Mucosa of rectum (tissue), 2 donors: ENCODE results near the gene EIF5A2.
"Not testable (repeated sequence)": the region's sequence is repeated elsewhere in the genome, so short reads cannot be mapped to it uniquely, and the experiment has no call there.

Experiments used
- H3K27ac ChIP-seq, 2 donors: one replicate each; pipeline ENCODE4 v1.7.0; 2013; ENCODE audit warnings: inconsistent platforms in 2 of 2, low read depth in 2 of 2, low read length in 2 of 2
- H3K27me3 ChIP-seq, 2 donors: one replicate each; pipeline ENCODE4 v1.7.0; 2013; ENCODE audit warnings: low read length in 2 of 2; ENCODE audit not compliant: control insufficient read depth in 2 of 2, insufficient read depth in 2 of 2
- H3K36me3 ChIP-seq, 2 donors: one replicate each; pipeline ENCODE4 v1.7.0; 2013; ENCODE audit warnings: low read length in 2 of 2; ENCODE audit not compliant: control insufficient read depth in 2 of 2, insufficient read depth in 2 of 2
- H3K4me1 ChIP-seq, 2 donors: one replicate each; pipeline ENCODE4 v1.7.0; 2013; ENCODE audit warnings: low read length in 2 of 2, mild to moderate bottlenecking in 1 of 2; ENCODE audit not compliant: control insufficient read depth in 2 of 2, insufficient read depth in 2 of 2
- H3K4me3 ChIP-seq, 2 donors: one replicate each; pipeline ENCODE4 v1.7.0; 2013; ENCODE audit warnings: low read length in 2 of 2
- H3K9ac ChIP-seq, 2 donors: one replicate each; pipeline ENCODE4 v1.7.0; 2013; ENCODE audit warnings: low read length in 2 of 2, low read depth in 1 of 2, mild to moderate bottlenecking in 1 of 2
- H3K9me3 ChIP-seq, 2 donors: one replicate each; pipeline ENCODE4 v1.7.0; 2013; ENCODE audit warnings: low read length in 2 of 2; ENCODE audit not compliant: control insufficient read depth in 2 of 2
- donor health status: healthy.
- donor health status: Normal muscosa, but diverticular disease.

EIF5A2 gene

DNA sequence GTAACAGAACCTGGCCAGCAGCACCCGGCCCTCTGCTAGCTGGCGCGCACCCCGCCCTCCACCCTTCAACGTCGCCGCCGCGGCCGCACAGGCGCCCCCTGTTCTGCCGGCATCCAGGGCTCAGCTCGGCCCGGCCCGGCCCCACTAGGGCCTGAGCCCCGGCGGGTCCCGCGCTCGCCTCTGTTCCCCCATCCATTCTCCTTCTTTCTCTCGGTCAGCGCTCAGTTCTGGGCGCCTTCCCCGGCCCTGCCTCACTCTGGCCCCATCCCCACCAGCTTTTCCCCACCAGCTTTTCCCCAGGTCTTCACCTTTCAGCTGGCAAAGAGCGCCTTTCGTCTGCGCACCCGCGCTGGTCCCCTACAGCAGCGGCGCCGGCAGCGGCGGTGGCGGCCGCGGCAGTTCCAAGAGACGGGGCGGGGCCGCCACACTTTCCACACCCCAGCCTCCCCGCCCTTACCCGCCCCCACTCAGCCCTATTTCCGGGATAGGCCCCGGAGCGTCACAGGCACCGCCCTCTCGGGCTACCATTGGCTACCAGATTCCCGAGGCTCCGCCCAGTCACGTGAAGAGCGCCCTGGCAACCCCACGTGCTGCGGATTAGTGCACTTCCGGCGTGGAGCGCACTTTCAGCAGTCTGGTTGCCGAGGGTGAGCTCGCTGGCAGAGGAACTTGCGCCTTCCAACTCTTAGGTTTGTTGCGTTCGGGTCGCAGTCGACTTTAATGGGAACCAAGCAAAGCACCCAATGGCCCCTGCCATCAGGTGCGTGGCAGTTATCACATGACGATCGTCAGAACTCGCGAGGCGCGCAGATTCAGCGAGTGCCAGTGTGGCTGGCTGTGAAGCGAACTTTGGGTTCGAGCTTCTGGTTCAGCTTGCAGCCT, at the start of gene EIF5A2:
Gene EIF5A2 (minus strand): TSS at position 403 of the 882 bp plus-strand sequence. CDS start 831 bp downstream, outside the sequence.
- Histone ChIP-seq H3K36me3 (no peaks in the 10 kb centered on the region), H3K4me1 (peaks cover 4 to 5% of the 10 kb centered on the region in 2 donors), H3K4me3 (peak within 1 kb of the TSS; percentile 67), H3K9ac (peak within 1 kb of the TSS; percentile 54 to 65), H3K9me3 (no peaks in the 10 kb centered on the region), H3K27me3 (peaks cover 0 to 3% of the 10 kb centered on the region in 2 donors), H3K27ac (no peak within 1 kb of the TSS)

DNA sequence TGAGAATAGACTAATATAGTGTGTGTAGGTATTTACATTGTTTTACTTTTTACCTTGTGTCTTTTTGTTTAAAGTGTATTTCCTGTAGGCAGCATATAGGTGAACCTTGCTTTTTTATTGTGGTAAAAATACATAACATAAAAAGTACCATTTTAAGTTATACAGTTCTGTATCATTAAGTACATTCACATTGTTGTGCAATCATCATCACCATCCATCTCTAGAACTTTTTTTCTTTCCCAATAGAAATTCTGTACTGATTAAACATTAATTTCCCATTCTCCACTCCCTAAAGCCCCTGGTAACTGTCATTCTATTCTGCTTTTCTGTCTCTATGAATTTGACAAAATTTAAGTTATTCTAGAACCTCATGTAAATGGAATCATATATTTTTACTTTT, 48.2 kb upstream of the EIF5A2 start:
- H3K27ac ChIP-seq: no peak overlapping the region
- H3K9me3 ChIP-seq: no peaks in the 10 kb centered on the region
- H3K9ac ChIP-seq: no peak overlapping the region
- peaks cover 0 to under 1% of the 10 kb centered on the region in 2 donors for H3K4me1 ChIP-seq
- H3K27me3 ChIP-seq: peaks cover 0 to 4% of the 10 kb centered on the region in 2 donors
- H3K36me3 ChIP-seq: no peaks in the 10 kb centered on the region
- no peak overlapping the region for H3K4me3 ChIP-seq

DNA sequence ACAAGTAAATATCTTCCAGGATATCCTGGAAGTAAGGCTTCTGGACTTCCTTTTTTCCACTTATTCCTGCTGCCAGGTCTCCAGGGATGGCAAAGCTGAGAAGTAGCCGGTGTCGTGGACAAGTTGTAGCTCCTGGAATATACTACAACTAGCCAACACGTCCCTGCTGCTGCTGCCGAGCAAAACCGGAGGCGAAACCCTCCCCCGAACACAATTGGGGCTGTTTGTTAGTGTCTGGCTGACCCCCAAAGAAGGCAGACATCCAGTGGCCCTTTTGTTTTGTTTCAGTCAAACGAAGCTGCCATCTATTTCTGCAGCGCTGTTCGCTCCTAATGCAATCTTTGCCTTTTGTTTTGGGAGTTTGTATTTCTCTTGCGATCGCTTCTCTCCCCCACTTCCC, 45.3 kb upstream of the EIF5A2 start:
- H3K36me3 ChIP-seq: no peaks in the 10 kb centered on the region
- no peaks in the 10 kb centered on the region for H3K9me3 ChIP-seq
- H3K4me1 ChIP-seq: no peaks in the 10 kb centered on the region
- H3K4me3 ChIP-seq: no peak overlapping the region
- H3K9ac ChIP-seq: no peak overlapping the region
- no peak overlapping the region for H3K27ac ChIP-seq
- H3K27me3 ChIP-seq: peaks cover 0 to 4% of the 10 kb centered on the region in 2 donors

DNA sequence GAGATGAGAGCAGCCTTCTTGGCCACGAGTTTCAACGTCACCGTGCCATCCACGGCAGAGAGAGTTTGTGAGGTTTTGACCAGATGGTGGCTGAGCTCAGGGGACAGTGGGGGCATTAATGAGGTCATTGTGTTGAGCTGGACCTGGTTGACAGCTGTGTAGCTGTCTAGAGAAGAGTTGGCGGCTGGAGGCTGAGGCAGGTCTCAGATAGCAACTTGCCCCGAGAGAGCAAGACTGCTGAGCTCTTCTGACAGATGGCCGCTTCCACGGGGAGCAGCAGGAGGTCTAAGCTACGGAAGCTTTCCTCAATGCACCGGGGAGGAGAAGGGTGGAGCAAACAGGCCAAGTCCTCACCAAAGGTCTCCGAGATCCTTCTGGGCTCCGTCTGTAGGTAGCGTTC, 44.8 kb upstream of the EIF5A2 start:
- no peaks in the 10 kb centered on the region for H3K4me1 ChIP-seq
- peaks cover 0 to 1% of the 10 kb centered on the region in 2 donors for H3K27me3 ChIP-seq
- H3K9ac ChIP-seq: no peak overlapping the region
- no peaks in the 10 kb centered on the region for H3K36me3 ChIP-seq
- H3K9me3 ChIP-seq: no peaks in the 10 kb centered on the region
- H3K4me3 ChIP-seq: no peak overlapping the region
- no peak overlapping the region for H3K27ac ChIP-seq

DNA sequence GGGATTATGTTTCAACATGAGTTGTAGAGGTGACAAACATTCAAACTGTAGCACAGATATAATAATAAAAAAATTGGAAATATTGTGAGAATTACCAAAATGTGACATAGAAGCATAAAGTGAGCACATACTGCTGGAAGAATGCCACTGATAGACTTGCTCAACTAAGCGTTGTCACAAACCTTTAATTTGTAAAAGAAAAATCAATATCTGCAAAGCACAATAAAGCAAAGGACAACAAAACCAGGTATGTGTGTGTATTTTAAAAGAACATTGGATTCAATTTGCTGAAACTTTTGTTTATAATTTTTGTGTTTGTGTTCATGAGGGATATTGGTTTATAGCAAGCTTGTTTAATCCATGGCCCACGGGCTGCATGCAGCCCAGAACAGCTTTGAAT, 40.8 kb upstream of the EIF5A2 start:
- Histone ChIP-seq H3K9ac (no peak overlapping the region), H3K27me3 (no peaks in the 10 kb centered on the region), H3K4me3 (no peak overlapping the region), H3K36me3 (no peaks in the 10 kb centered on the region), H3K4me1 (no peaks in the 10 kb centered on the region), H3K9me3 (no peaks in the 10 kb centered on the region), H3K27ac (no peak overlapping the region)

DNA sequence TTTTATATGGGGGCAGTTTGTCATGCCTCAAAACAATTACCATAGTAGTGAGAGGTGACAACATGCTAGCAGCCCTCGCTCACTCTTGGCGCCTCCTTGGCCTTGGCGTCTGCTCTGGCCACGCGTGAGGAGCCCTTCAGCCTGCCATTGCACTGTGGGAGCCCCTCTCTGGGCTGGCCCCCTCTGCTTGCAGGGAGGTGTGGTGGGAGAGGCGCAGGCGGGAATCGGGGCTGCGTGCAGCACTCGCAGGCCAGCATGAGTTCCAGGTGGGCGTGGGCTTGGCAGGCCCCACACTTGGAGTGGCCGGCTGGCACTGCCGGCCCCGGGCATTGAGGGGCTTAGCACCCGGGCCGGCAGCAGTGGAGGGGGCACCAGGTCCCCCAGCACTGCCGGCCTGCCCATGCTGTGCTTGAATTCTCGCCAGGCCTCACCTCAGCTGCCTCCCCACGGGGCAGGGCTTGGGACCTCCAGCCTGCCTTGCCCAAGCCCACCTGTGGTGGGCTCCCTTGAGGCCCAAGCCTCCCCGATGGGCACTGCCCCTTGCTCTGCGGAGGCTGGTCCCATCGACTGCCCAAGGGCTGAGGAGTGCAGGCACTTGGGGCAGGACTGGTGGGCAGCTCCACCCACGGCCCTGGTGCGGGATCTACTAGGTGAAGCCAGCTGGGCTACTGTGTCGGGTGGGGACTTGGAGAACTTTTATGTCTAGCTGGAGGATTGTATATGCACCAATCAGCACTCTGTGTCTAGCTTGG, 38.8 kb upstream of the EIF5A2 start:
- Histone ChIP-seq H3K9me3 (no peaks in the 10 kb centered on the region), H3K36me3 (no peaks in the 10 kb centered on the region), H3K9ac (no peak overlapping the region), H3K27me3 (no peaks in the 10 kb centered on the region), H3K4me1 (no peaks in the 10 kb centered on the region), H3K4me3 (no peak overlapping the region), H3K27ac (no peak overlapping the region)

DNA sequence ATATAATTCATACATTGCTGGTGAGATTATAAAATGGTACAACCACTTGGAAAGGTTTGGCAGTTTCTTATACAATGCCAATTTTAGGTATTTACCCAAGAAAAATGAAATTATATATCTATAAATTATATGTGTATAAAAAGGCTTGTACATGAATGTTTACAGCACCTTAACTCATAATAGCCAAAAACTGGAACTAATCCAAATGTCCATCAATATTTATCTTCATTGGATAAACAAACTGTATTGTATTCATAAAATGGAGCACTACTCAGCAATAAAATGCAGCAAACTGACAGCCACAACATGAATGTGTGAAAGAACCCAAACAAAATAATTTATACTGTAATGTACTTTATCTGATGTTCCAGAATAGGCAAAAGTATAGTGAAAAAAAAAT, 33.6 kb upstream of the EIF5A2 start:
- Histone ChIP-seq H3K27ac (no peak overlapping the region), H3K4me1 (no peaks in the 10 kb centered on the region), H3K27me3 (no peaks in the 10 kb centered on the region), H3K36me3 (no peaks in the 10 kb centered on the region), H3K9me3 (peaks cover 0 to 12% of the 10 kb centered on the region in 2 donors), H3K4me3 (no peak overlapping the region), H3K9ac (no peak overlapping the region)

DNA sequence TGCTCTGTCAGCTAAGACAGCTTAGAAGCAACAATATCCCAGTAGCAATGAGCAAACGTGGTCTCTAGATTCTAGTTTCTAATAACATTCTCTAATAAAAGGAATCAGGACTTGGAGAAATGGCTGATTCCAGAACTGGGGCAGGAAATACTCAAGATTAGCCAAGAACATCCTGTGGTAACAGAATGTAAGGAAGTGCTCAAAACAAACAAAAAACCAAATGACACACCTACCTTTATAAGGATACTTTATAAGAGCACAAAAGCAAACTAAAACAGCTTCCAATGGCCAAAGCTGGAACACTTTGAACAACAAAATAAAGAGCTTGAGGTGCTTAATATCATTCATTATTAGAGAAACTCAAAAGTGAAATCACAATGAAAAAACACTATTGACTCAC, 33.1 kb upstream of the EIF5A2 start:
- peaks cover 0 to 12% of the 10 kb centered on the region in 2 donors for H3K9me3 ChIP-seq
- H3K27me3 ChIP-seq: no peaks in the 10 kb centered on the region
- no peaks in the 10 kb centered on the region for H3K4me1 ChIP-seq
- no peak overlapping the region for H3K27ac ChIP-seq
- H3K4me3 ChIP-seq: no peak overlapping the region
- H3K9ac ChIP-seq: no peak overlapping the region
- H3K36me3 ChIP-seq: no peaks in the 10 kb centered on the region

DNA sequence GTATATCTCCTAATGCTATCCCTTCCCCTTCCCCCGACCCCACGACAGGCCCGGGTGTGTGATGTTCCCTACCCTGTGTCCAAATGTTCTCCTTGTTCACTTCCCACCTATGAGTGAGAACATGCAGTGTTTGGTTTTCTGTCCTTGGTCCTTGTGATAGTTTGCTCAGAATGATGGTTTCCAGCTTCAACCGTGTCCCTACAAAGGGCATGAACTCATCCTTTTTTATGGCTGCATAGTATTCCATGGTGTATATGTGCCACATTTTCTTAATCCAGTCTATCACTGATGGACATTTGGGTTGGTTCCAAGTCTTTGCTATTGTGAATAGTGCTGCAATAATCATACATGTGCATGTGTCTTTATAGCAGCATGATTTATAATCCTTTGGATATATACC, 24.6 kb upstream of the EIF5A2 start:
- H3K4me3 ChIP-seq, H3K9me3 ChIP-seq, H3K9ac ChIP-seq, H3K4me1 ChIP-seq, H3K27ac ChIP-seq, H3K27me3 ChIP-seq, H3K36me3 ChIP-seq: not testable (repeated sequence)

DNA sequence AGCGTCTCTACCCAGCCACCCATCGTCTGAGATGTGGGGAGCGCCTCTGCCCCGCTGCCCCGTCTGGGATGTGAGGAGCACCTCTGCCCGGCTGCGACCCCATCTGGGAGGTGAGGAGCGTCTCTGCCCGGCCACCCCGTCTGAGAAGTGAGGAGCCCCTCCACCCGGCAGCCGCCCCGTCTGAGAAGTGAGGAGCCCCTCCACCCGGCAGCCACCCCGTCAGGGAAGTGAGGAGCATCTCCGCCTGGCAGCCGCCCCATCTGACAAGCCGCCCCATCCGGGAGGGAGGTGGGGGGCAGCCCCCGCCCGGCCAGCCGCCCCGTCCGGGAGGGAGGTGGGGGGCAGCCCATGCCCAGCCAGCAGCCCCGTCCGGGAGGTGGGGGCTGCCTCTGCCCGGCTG, 15.1 kb upstream of the EIF5A2 start:
- H3K27me3 ChIP-seq, H3K36me3 ChIP-seq, H3K9me3 ChIP-seq, H3K27ac ChIP-seq, H3K4me1 ChIP-seq, H3K4me3 ChIP-seq, H3K9ac ChIP-seq: not testable (repeated sequence)
